Lower lobe of right lung (tissue), 2 donors: ENCODE data around the gene NEDD4L. TPM values are rescaled to one million over a fixed set of nuclear protein-coding genes. Genes with fewer than 3 reads are reported as not detected.

Source experiments
- ATAC-seq, 2 donors: fragments of 200-7000 bp; cut with Tn5 transposase; one replicate each; pipeline ENCODE4 v1.9.1; 2020 to 2022; ENCODE audit warnings: mild to moderate bottlenecking in 2 of 2, moderate library complexity in 2 of 2
- DNase-seq: peaks from one replicate; pipeline ENCODE4 v3.0.0-alpha.2; 2020
- H3K27ac ChIP-seq: fragments of 200-600 bp; one replicate; pipeline ENCODE4 v1.8.0; 2022
- H3K27me3 ChIP-seq: fragments of 200-600 bp; one replicate; pipeline ENCODE4 v1.8.0; 2022; ENCODE audit warnings: low read depth
- H3K36me3 ChIP-seq: fragments of 200-600 bp; one replicate; pipeline ENCODE4 v1.8.0; 2022; ENCODE audit warnings: mild to moderate bottlenecking
- H3K4me1 ChIP-seq: fragments of 200-600 bp; one replicate; pipeline ENCODE4 v1.8.0; 2022
- H3K4me3 ChIP-seq: fragments of 200-600 bp; one replicate; pipeline ENCODE4 v1.8.0; 2022; ENCODE audit warnings: mild to moderate bottlenecking
- H3K9me3 ChIP-seq: fragments of 200-600 bp; one replicate; pipeline ENCODE4 v1.8.0; 2022
- intact Hi-C: fragments of 100-400 bp; cut with DNase I; formaldehyde crosslinking; loops from one replicate; pipeline ENCODE4 v1.11.0; 2022
- total RNA-seq: library from RNA; stranded (reverse); fragmentation: NEBNext Ultra II Directional; extraction: Animal tissue kit (Norgen Biotek cat#: 25700); gene quantifications from one replicate; pipeline ENCODE4 v1.2.1, GENCODE V29; 2021
- TF ChIP-seq, protein P1 (sequence below): fragments of 200-600 bp; IDR thresholded peaks from one replicate; pipeline ENCODE4 v1.8.0; 2022; ENCODE audit warnings: antibody characterized with exemption, mild to moderate bottlenecking
- donor health status: DM: no; HTN: yes; CAD: no; lungs with severe emphysema.

The NEDD4L gene
- total RNA-seq, 1 donor from 2014 or later, result 203 TPM

DNA sequence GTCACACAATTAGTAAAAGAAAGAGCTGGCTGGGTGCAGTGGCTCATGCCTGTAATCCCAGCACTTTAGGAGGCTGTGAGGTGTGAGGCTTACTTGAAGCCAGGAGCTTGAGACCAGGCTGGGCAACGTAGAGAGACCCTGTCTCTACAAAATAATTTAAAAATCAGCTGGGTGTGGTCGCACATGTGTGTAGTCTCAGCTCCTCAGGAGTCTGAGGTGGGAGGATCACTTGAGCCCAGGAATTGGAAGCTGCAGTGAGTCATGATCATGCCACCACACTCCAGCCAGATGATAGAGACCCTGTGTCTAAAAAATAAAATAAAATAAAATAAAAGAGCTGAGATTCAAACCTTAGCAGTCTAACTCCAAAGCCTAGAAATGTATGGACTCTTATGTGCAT is 39.0 kb upstream of the NEDD4L start:
- no peaks in the 10 kb centered on the region for H3K27me3 ChIP-seq
- TF ChIP-seq, protein P1, sequence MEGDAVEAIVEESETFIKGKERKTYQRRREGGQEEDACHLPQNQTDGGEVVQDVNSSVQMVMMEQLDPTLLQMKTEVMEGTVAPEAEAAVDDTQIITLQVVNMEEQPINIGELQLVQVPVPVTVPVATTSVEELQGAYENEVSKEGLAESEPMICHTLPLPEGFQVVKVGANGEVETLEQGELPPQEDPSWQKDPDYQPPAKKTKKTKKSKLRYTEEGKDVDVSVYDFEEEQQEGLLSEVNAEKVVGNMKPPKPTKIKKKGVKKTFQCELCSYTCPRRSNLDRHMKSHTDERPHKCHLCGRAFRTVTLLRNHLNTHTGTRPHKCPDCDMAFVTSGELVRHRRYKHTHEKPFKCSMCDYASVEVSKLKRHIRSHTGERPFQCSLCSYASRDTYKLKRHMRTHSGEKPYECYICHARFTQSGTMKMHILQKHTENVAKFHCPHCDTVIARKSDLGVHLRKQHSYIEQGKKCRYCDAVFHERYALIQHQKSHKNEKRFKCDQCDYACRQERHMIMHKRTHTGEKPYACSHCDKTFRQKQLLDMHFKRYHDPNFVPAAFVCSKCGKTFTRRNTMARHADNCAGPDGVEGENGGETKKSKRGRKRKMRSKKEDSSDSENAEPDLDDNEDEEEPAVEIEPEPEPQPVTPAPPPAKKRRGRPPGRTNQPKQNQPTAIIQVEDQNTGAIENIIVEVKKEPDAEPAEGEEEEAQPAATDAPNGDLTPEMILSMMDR, result no peak
- ATAC-seq (no peak), DNase-seq (no peak)
- no peaks in the 10 kb centered on the region for H3K4me1 ChIP-seq
- intact Hi-C loops, result no loop called here
- no peak overlapping the region for H3K4me3 ChIP-seq
- no peak overlapping the region for H3K27ac ChIP-seq
- no peaks in the 10 kb centered on the region for H3K36me3 ChIP-seq
- no peaks in the 10 kb centered on the region for H3K9me3 ChIP-seq

DNA sequence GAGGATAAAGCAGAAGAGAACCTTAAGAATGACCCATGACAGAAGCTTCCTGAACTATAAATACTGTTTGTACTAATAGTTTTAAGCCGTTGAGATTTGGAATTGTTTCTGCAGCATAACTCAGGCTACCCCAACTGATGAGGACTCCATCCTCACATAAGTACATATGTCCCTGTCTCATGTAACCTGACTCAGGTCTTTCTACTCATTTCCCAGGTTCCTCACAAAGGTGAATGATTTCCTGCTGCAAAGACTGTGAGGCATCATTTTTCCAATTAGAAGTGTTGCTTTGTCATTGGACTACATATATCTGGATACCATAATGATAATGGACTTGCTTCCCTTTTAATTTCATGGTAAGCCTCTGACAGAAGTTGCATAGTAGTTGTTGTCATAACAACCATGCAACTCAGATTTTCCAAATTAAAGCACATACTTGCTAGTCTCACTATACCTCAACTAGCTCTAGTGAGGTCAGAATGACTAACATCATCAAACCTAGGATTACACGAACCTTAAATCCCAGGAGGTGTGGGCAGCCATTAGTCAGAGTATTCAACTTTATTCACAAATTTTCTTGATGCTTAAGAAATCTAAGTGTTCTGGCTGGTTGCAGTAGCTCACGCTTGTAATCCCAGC is 38.0 kb upstream of the NEDD4L start:
- H3K27me3 ChIP-seq, result no peaks in the 10 kb centered on the region
- H3K9me3 ChIP-seq, result no peaks in the 10 kb centered on the region
- ATAC-seq, result no peak
- DNase-seq, result no peak
- H3K4me1 ChIP-seq, result no peaks in the 10 kb centered on the region
- no peaks in the 10 kb centered on the region for H3K36me3 ChIP-seq
- intact Hi-C loops, result no loop called here
- TF ChIP-seq, protein P1, result no peak
- H3K4me3 ChIP-seq, result no peak overlapping the region
- H3K27ac ChIP-seq, result no peak overlapping the region

DNA sequence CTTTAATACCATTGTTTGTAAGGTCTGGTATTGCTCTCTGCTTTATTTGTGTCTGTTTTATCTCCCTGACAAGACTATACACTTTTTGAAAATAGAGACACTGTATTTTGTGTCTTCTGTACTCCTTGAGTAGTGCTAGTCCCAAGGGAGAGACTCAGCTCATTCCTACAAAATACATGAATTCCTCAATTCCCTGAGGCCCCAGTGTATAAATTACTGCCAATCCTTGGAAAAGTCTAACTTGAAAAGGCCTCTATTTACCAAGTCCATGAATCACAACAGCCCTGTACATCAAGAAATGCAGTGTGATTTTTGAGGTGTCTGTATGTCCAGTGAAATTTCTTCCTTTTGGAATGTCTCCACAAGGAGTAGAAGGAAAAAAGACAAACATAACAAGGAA is 34.9 kb upstream of the NEDD4L start:
- H3K27me3 ChIP-seq, result no peaks in the 10 kb centered on the region
- no peak overlapping the region for H3K27ac ChIP-seq
- H3K4me1 ChIP-seq, result no peaks in the 10 kb centered on the region
- no peaks in the 10 kb centered on the region for H3K9me3 ChIP-seq
- TF ChIP-seq, protein P1, result no peak
- DNase-seq (no peak), ATAC-seq (no peak)
- H3K4me3 ChIP-seq, result no peak overlapping the region
- intact Hi-C loops, result no loop called here
- H3K36me3 ChIP-seq, result no peaks in the 10 kb centered on the region

DNA sequence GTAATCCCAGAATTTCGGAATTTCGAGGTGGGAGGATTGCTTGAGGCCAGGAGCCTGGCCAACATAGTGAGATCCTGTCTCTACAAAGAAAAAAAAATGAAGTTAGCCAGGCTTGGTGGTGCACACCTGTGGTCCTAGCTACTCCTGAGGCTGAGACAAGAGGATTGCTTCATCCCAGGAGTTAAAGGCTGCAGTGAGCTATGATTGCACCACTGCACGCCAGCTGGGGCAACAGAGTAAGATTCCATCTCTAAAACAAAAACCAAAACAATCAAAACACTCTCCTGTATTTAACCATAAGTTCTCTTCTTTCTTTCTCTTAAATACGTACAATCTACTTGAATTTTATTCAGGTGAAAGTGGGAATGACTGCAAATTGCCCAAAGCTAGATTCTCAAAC is 33.8 kb upstream of the NEDD4L start:
- H3K27me3 ChIP-seq, result no peaks in the 10 kb centered on the region
- H3K36me3 ChIP-seq, result no peaks in the 10 kb centered on the region
- intact Hi-C loops, result no loop called here
- no peaks in the 10 kb centered on the region for H3K9me3 ChIP-seq
- TF ChIP-seq, protein P1, result no peak
- no peak for ATAC-seq
- H3K4me3 ChIP-seq, result no peak overlapping the region
- H3K4me1 ChIP-seq, result no peaks in the 10 kb centered on the region
- DNase-seq, result no peak
- no peak overlapping the region for H3K27ac ChIP-seq

DNA sequence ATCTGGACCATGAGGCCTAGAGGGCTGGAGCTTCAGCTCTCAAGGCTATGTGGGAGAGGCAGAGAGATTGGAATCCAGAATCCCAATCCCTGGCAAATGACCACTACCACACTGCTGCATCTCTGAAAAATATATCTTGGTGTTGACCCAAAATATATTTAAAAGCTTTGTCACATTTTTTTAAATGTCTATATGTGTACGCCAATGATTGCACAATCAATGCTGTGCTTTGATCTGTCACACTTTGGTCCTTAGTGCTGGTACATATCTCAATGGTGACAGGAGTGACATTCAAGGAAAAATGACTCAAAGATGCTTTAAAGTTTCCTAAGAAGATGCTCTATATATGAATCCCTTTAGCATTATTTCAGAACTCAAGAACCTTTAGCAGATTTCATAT is 31.7 kb upstream of the NEDD4L start:
- no peak overlapping the region for H3K27ac ChIP-seq
- no peaks in the 10 kb centered on the region for H3K4me1 ChIP-seq
- no peaks in the 10 kb centered on the region for H3K9me3 ChIP-seq
- ATAC-seq (no peak), DNase-seq (no peak)
- no peaks in the 10 kb centered on the region for H3K36me3 ChIP-seq
- H3K27me3 ChIP-seq, result no peaks in the 10 kb centered on the region
- intact Hi-C loops, result no loop called here
- H3K4me3 ChIP-seq, result no peak overlapping the region
- TF ChIP-seq, protein P1, result no peak
